Limb (tissue), 2 donors: Measurements from ENCODE around the gene LIPC.

Source experiments
- DNase-seq, 2 donors: peaks; one replicate each; pipeline ENCODE4 v3.0.0-alpha.2; 2016; ENCODE audit errors: extremely low spot score in 2 of 2

LIPC gene

GRCh38 chr15:58553365-58553918 is 121.7 kb downstream of the LIPC start:
- no peak for DNase-seq

GRCh38 chr15:58554758-58555157 is 123.0 kb downstream of the LIPC start:
- no peak for DNase-seq

- no peak for DNase-seq
These were observed 123.6 kb downstream of the LIPC start for GRCh38 chr15:58555162-58556027.

- DNase-seq = no peak
These were observed 124.2 kb downstream of the LIPC start for GRCh38 chr15:58556028-58556361.

GRCh38 chr15:58556541-58556940 is 124.8 kb downstream of the LIPC start:
- no peak for DNase-seq

- no peak for DNase-seq
These were observed 127.0 kb downstream of the LIPC start for GRCh38 chr15:58558777-58559176.

- DNase-seq = no peak
These were observed 128.3 kb downstream of the LIPC start for GRCh38 chr15:58559904-58560588.

GRCh38 chr15:58561321-58561720 is 129.5 kb downstream of the LIPC start:
- DNase-seq = no peak

- DNase-seq = no peak
These were observed 130.3 kb downstream of the LIPC start for GRCh38 chr15:58562135-58562534.

- DNase-seq = no peak
These were observed 133.2 kb downstream of the LIPC start for GRCh38 chr15:58564981-58565380.

GRCh38 chr15:58565619-58566018 is 133.8 kb downstream of the LIPC start:
- no peak for DNase-seq

GRCh38 chr15:58566029-58566428 is 134.2 kb downstream of the LIPC start:
- DNase-seq = no peak

GRCh38 chr15:58568157-58568571 is 136.4 kb downstream of the LIPC start:
- DNase-seq = no peak

- no peak for DNase-seq
These were observed 137.7 kb downstream of the LIPC start for GRCh38 chr15:58569455-58569854.

- DNase-seq = no peak
These were observed 139.7 kb downstream of the LIPC start for GRCh38 chr15:58571491-58571890.

GRCh38 chr15:58572521-58572920 is 140.7 kb downstream of the LIPC start:
- DNase-seq = no peak

GRCh38 chr15:58573270-58573669 is 141.5 kb downstream of the LIPC start:
- no peak for DNase-seq

GRCh38 chr15:58574631-58575030 is 142.8 kb downstream of the LIPC start:
- DNase-seq = no peak

- no peak for DNase-seq
These were observed 143.4 kb downstream of the LIPC start for GRCh38 chr15:58575045-58575786.

GRCh38 chr15:58576657-58577056 is 144.9 kb downstream of the LIPC start:
- no peak for DNase-seq

GRCh38 chr15:58582160-58582559 is 150.4 kb downstream of the LIPC start:
- no peak for DNase-seq
